Measurements from ENCODE around the gene CXCL17.

GRCh38 chr19:42472402-42473147 lies 29.8 kb upstream of the CXCL17 start:
- TF ChIP-seq CTCF (IDR thresholded peaks at IDR 0.05): no peak
- TF ChIP-seq POLR2A (IDR thresholded peaks at IDR 0.05): no peak
